ENCODE measurements around the gene GABRD.
A peak's percentile ranks its signal among the peaks of the same experiment; 100 is the strongest.

GABRD gene

GRCh38 chr1:2003541-2004131, 15.5 kb upstream of the GABRD start, which contains the start of gene CFAP74:
TSS of gene CFAP74 (minus strand) at chr1:2003786. CDS start at chr1:1990956, 12,830 bp downstream.
- TF ChIP-seq CTCF (conservative IDR thresholded peaks at IDR 0.05; ENCODE audit: control insufficient read depth, insufficient read depth, low read depth, low read length), result no peak
- H3K4me3 ChIP-seq (ENCODE audit: control insufficient read depth, low read depth, low read length), result no peak within 1 kb of the TSS
- peak; percentile 27 for DNase-seq (ENCODE audit: low read depth)

GRCh38 chr1:2004856-2005255, 14.3 kb upstream of the GABRD start:
- no peak overlapping the region for H3K4me3 ChIP-seq (ENCODE audit: control insufficient read depth, low read depth, low read length)
- no peak for TF ChIP-seq CTCF (conservative IDR thresholded peaks at IDR 0.05; ENCODE audit: control insufficient read depth, insufficient read depth, low read depth, low read length)

GRCh38 chr1:2009101-2010053, 9.8 kb upstream of the GABRD start:
- H3K4me3 ChIP-seq (ENCODE audit: control insufficient read depth, low read depth, low read length), result no peak overlapping the region
- DNase-seq (ENCODE audit: low read depth), result no peak
- no peak for TF ChIP-seq CTCF (conservative IDR thresholded peaks at IDR 0.05; ENCODE audit: control insufficient read depth, insufficient read depth, low read depth, low read length)

More at GRCh38 chr1:2004856-2005255, 14.3 kb upstream of the GABRD start:
- DNase-seq (ENCODE audit: low read depth), result no peak

- no peak overlapping the region for H3K4me3 ChIP-seq (ENCODE audit: control insufficient read depth, low read depth, low read length)
- DNase-seq (ENCODE audit: low read depth), result no peak
- no peak for TF ChIP-seq CTCF (conservative IDR thresholded peaks at IDR 0.05; ENCODE audit: control insufficient read depth, insufficient read depth, low read depth, low read length)
Observed at GRCh38 chr1:2014181-2014580, 5.0 kb upstream of the GABRD start.

GRCh38 chr1:2014741-2015735, 4.1 kb upstream of the GABRD start:
- H3K4me3 ChIP-seq (ENCODE audit: control insufficient read depth, low read depth, low read length), result no peak overlapping the region

More at GRCh38 chr1:2014741-2015735, 4.1 kb upstream of the GABRD start:
- no peak for TF ChIP-seq CTCF (conservative IDR thresholded peaks at IDR 0.05; ENCODE audit: control insufficient read depth, insufficient read depth, low read depth, low read length)
- peak; percentile 4 for DNase-seq (ENCODE audit: low read depth)
